Breast epithelium (tissue), 4 donors: ENCODE measurements around the gene CSNK1D. TPM values are rescaled to one million over a fixed set of nuclear protein-coding genes. Genes with fewer than 3 reads are reported as not detected.

Experiments
- DNase-seq, 2 donors: peaks; one replicate each; pipeline ENCODE4 v3.0.0-alpha.2; 2019; ENCODE audit warnings: low spot score in 2 of 2
- H3K27ac ChIP-seq, 2 donors: fragments of 200-600 bp; sonication (generic) in 1 of 2; one replicate each; pipeline ENCODE4 v1.5.1; 2016 to 2019; ENCODE audit warnings: mild to moderate bottlenecking in 1 of 2
- H3K27me3 ChIP-seq, 2 donors: fragments of 200-600 bp; sonication (generic) in 1 of 2; one replicate each; pipeline versions ENCODE4 v1.5.1 to v1.6.0; 2017 to 2019; ENCODE audit warnings: control low read depth in 1 of 2, mild to moderate bottlenecking in 1 of 2
- H3K36me3 ChIP-seq: fragments of 200-600 bp; one replicate; pipeline ENCODE4 v1.5.1; 2019
- H3K4me1 ChIP-seq, 2 donors: fragments of 200-600 bp; sonication (generic); one replicate each; pipeline ENCODE4 v1.5.1; 2016 to 2019; ENCODE audit warnings: control low read depth in 1 of 2
- H3K4me3 ChIP-seq, 3 donors: fragments of 200-600 bp; sonication (generic); 1 replicate in 2 of 3; 2 replicates in 1 of 3; pipeline ENCODE4 v1.5.1; 2016 to 2019; ENCODE audit warnings: mild to moderate bottlenecking in 3 of 3, moderate library complexity in 2 of 3
- H3K9me3 ChIP-seq, 2 donors: fragments of 200-600 bp; sonication (generic) in 1 of 2; one replicate each; pipeline ENCODE4 v1.5.1; 2016 to 2019; ENCODE audit warnings: control low read depth in 1 of 2
- POLR2A ChIP-seq: fragments of 450-650 bp; IDR thresholded peaks from one replicate; pipeline ENCODE4 v1.6.1; 2016; ENCODE audit warnings: antibody characterized with exemption, mild to moderate bottlenecking, moderate library complexity
- POLR2AphosphoS5 ChIP-seq, 3 donors: sonication (generic); formaldehyde crosslinking; IDR thresholded peaks; one replicate each; pipeline ENCODE4 v1.6.1; 2017; ENCODE audit warnings: antibody characterized with exemption in 3 of 3
- intact Hi-C: fragments of 100-400 bp; cut with DNase I; formaldehyde crosslinking; loops from one replicate; pipeline ENCODE4 v1.15.1; 2023; ENCODE audit warnings: low total_unique reads
- total RNA-seq, 3 donors: library from RNA; depleted of rRNA; stranded (reverse); fragments of >200 nt; gene quantifications; one replicate each; pipeline ENCODE4 v1.1.0, GENCODE V29; 2016
- TF ChIP-seq, protein P1 (sequence below), 3 donors: fragments of 450-650 bp; IDR thresholded peaks; one replicate each; pipeline ENCODE4 v1.5.1; 2016 to 2017; ENCODE audit warnings: antibody characterized with exemption in 3 of 3, mild to moderate bottlenecking in 3 of 3, moderate library complexity in 3 of 3

CSNK1D gene
- total RNA-seq, 3 donors from 2014 or later: 50.7 to 85.9 (median 75.2) TPM

DNA sequence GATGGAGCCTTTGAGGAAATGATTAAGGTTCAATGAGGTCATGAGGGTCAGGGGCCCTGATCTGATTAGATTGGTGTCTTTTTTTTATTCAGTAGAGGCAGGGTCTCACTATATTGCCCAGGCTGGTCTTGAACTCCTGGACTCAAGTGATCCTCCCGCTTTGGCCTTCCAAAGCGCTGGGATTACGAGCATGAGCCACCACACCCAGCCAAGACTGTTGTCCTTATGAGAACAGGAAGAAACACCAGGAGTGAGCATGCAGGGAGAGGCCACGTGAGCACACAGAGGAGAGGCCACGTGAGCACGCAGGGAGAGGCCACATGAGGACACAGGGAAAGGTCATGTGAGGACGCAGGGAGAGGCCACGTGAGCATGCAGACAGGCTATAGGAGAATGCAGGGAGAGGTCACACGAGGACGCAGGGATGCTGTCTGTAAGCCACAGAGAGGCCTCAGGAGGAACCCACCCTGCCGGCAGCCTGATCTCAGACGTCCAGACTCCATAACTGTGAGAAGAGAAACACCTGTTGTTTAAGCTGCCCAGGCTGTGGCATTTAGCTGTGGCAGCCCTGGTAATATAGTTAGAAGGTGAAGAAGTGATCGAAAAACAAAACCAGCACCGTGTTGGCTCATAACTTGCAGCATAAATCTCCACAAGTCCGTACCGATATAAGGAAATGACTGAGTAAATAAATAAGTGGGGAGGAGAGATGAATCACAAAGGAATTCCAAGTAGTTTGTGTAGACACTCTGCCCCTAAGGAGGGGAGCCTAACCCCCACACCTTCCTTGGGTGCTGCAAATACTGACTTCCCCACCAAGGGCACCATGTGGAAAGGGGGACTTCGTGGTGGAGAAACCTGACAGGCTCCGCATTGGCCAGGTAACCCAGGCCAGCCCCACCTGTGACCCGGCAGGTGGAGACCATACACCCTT, 14.6 kb upstream of the CSNK1D start:
- intact Hi-C loops: no loop called here
- Histone ChIP-seq H3K27me3 (no peaks in the 10 kb centered on the region), H3K27ac (peak overlapping the region; percentile 80 to 85), H3K4me3 (no peak overlapping the region), H3K9me3 (no peaks in the 10 kb centered on the region), H3K36me3 (no peaks in the 10 kb centered on the region), H3K4me1 (peaks cover 0 to 6% of the 10 kb centered on the region in 2 donors)
- TF ChIP-seq, protein P1, sequence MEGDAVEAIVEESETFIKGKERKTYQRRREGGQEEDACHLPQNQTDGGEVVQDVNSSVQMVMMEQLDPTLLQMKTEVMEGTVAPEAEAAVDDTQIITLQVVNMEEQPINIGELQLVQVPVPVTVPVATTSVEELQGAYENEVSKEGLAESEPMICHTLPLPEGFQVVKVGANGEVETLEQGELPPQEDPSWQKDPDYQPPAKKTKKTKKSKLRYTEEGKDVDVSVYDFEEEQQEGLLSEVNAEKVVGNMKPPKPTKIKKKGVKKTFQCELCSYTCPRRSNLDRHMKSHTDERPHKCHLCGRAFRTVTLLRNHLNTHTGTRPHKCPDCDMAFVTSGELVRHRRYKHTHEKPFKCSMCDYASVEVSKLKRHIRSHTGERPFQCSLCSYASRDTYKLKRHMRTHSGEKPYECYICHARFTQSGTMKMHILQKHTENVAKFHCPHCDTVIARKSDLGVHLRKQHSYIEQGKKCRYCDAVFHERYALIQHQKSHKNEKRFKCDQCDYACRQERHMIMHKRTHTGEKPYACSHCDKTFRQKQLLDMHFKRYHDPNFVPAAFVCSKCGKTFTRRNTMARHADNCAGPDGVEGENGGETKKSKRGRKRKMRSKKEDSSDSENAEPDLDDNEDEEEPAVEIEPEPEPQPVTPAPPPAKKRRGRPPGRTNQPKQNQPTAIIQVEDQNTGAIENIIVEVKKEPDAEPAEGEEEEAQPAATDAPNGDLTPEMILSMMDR (IDR thresholded peaks at IDR 0.05): no peak
- peak in 2 of 3 donors; percentile 70 to 75 for TF ChIP-seq POLR2AphosphoS5 (IDR thresholded peaks at IDR 0.05)
- peak; percentile 77 to 80 for DNase-seq

DNA sequence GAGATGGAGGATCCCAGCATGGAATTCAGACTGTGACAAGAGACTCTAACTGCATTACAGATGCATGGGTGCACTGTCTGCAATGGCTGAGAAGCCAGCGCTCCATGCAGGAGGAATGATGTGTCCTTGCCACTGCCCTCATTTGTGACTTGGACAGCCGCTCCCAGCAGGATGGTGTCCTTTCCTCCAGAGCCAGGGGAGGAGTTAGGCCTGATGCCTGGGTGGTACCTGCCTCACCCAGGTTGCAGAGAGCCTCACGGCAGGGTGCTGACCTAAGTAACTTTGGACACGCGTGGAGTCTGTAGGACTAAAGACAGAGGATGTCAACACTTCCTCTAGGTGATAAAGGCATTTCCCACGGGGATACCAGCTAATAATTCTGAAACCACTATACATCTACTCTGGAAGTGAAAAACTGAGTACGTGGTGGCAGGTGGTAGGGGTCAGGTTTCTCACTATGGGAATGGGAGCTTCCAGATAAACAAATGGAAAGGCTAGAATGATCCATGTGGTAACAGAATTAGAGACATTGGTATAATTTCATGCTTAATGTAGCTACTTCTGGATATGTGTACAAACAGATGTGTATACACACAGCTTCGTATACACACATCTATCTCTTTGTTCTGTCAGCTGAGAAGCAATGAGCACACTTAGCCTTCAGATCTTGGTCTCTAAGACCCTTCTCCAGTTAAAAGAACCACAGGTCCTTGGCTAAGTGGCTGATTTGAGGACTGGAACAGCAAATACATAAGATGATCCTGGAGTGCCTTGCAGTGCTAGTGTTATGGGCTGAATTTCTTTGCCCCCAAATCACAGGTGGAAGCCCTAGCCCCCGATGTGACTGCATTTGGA, 13.7 kb upstream of the CSNK1D start:
- Histone ChIP-seq H3K4me3 (no peak overlapping the region), H3K27ac (peak overlapping the region; percentile 80 to 85), H3K36me3 (no peaks in the 10 kb centered on the region), H3K4me1 (peaks cover 0 to 12% of the 10 kb centered on the region in 2 donors), H3K27me3 (no peaks in the 10 kb centered on the region), H3K9me3 (no peaks in the 10 kb centered on the region)
- no peak for DNase-seq
- intact Hi-C loops: no loop called here
- TF ChIP-seq POLR2AphosphoS5 (IDR thresholded peaks at IDR 0.05) (no peak), POLR2A (no peak)
- TF ChIP-seq, protein P1 (IDR thresholded peaks at IDR 0.05): no peak

DNA sequence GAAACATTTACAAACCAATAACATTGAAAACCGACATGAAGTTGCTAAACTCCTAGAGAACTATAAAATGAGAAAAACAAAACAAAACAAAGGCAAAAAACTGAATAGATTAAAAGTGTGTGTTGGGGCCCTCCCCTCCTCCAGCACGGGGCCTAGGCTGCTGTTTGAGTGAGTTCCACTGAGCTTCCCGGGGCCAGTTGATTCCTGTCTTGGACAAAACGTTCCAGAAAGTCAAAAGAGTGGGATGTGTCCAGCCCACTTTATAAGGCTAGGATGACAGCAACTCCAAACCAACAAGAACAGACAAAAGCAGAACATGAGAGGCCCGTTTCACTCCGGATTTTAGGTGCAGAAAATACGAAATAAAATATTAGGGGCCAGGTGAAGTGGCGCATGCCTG, 11.6 kb upstream of the CSNK1D start:
- Histone ChIP-seq H3K4me3 (no peak overlapping the region), H3K27me3 (no peaks in the 10 kb centered on the region), H3K36me3 (no peaks in the 10 kb centered on the region), H3K9me3 (no peaks in the 10 kb centered on the region), H3K27ac (peak overlapping the region; percentile 33 to 68), H3K4me1 (peaks cover 5 to 12% of the 10 kb centered on the region in 2 donors)
- TF ChIP-seq POLR2A: no peak
- TF ChIP-seq, protein P1 (IDR thresholded peaks at IDR 0.05): no peak
- TF ChIP-seq POLR2AphosphoS5 (IDR thresholded peaks at IDR 0.05): no peak
- peak in 1 of 2 donors; percentile 61 for DNase-seq
- intact Hi-C loops: no loop called here

DNA sequence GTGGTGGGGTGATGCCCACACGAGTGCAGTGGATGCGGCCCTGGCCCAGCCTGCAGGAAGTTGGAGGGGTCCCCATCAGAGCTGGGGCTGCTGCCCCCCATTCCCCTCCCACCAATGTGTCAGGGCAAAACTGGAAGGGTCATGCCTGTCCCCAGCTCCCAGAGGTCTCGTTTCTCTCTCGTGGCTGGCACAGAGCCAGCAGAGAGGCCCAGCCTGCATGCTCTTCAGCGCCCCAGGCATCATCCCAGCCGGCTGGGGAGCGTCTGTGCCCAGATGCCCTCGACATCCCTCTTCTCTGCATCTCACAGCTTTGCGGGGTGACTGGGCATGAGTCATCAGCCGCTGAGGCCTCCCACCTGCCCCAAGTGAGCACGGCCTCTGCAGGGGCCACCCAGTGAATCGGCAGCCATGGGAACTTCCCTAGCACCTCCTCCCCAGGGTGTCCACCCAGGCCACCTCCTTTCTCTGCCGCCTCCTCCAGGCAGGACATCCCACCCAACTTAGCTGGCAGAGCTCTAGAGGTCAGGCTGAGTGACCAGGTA, 9.8 kb upstream of the CSNK1D start:
- H3K36me3 ChIP-seq: no peaks in the 10 kb centered on the region
- H3K4me1 ChIP-seq: peaks cover 5 to 12% of the 10 kb centered on the region in 2 donors
- peak overlapping the region; percentile 17 to 23 for H3K27ac ChIP-seq
- intact Hi-C loops: no loop called here
- H3K4me3 ChIP-seq: no peak overlapping the region
- no peaks in the 10 kb centered on the region for H3K9me3 ChIP-seq
- no peak for DNase-seq
- TF ChIP-seq POLR2A: no peak
- TF ChIP-seq, protein P1 (IDR thresholded peaks at IDR 0.05): no peak
- TF ChIP-seq POLR2AphosphoS5 (IDR thresholded peaks at IDR 0.05): no peak
- no peaks in the 10 kb centered on the region for H3K27me3 ChIP-seq
